Endothelial cell of umbilical vein (primary cell): ENCODE data around the gene TXNL4B. TPM values are rescaled to one million over a fixed set of nuclear protein-coding genes. Genes with fewer than 3 reads are reported as not detected.

Experiments used
- BruUV-seq: library from RNA; stranded (reverse); fragments of 400-500 nt; replicated peaks from 2 replicates; lab custom pipeline; 2021; lab: Mats Ljungman, UMichigan
- CTCF ChIA-PET: fragments of 300-600, 350-600 bp; sonication (Branson Sonifier 250); formaldehyde crosslinking; loops from one replicate; lab custom pipeline; 2021; ENCODE audit warnings: antibody characterized with exemption, inconsistent platforms; lab: Charles Lee
- POLR2A ChIA-PET: fragments of 300-600, 350-600 bp; sonication (Branson Sonifier 250); formaldehyde crosslinking; loops from one replicate; lab custom pipeline; 2021; ENCODE audit warnings: antibody characterized with exemption, inconsistent platforms; lab: Charles Lee
- DNase-seq: peaks from one replicate; pipeline ENCODE4 v3.0.0-alpha.2; 2011; ENCODE audit warnings: low read depth, low spot score
- FAIRE-seq: peaks from 2 replicates; lab custom pipeline; 2011; peaks lifted over from hg19 to GRCh38; lab: Jason Lieb, UNC
- H2AFZ ChIP-seq: 2 replicates; pipeline ENCODE4 v1.6.0; 2012; ENCODE audit warnings: low read depth, low read length, control low read depth, inconsistent platforms
- H3K27ac ChIP-seq: 2 replicates; pipeline ENCODE4 v1.5.1; 2011; ENCODE audit warnings: low read depth, mild to moderate bottlenecking, control low read depth, low read length, moderate library complexity; ENCODE audit not compliant: insufficient read depth
- H3K27me3 ChIP-seq, 2 experiments: 2 replicates each; pipeline versions ENCODE4 v1.6.0 to v1.6.1; 2011; ENCODE audit warnings: low read length in 2 of 2, mixed read lengths in 1 of 2; ENCODE audit not compliant: control insufficient read depth in 2 of 2, insufficient read depth in 2 of 2
- H3K36me3 ChIP-seq, 2 experiments: 2 replicates in 1 of 2; 3 replicates in 1 of 2; pipeline ENCODE4 v1.5.1; 2011; ENCODE audit warnings: low read length in 2 of 2, mild to moderate bottlenecking in 1 of 2, moderate library complexity in 1 of 2; ENCODE audit not compliant: control insufficient read depth in 2 of 2, insufficient read depth in 2 of 2; ENCODE audit errors: extremely low read depth in 1 of 2
- H3K4me1 ChIP-seq: 3 replicates; pipeline ENCODE4 v1.5.1; 2011; ENCODE audit warnings: mild to moderate bottlenecking, low read length; ENCODE audit not compliant: control insufficient read depth, insufficient read depth; ENCODE audit errors: extremely low read depth
- H3K4me2 ChIP-seq: 2 replicates; pipeline ENCODE4 v1.6.1; 2011; ENCODE audit warnings: low read length, control low read depth, mixed read lengths; ENCODE audit not compliant: insufficient read depth
- H3K4me3 ChIP-seq, 3 experiments: fragments of 200-600 bp in 1 of 3; sonication (generic), shearing (Covaris generic) in 1 of 3; replicated peaks in 1 of 3; 2 replicates each; pipeline ENCODE4 v1.5.1; 2011 to 2016; ENCODE audit warnings: control low read depth in 3 of 3, low read length in 3 of 3, mild to moderate bottlenecking in 2 of 3, inconsistent platforms in 1 of 3, low read depth in 1 of 3, moderate library complexity in 1 of 3; ENCODE audit not compliant: insufficient read depth in 1 of 3
- H3K79me2 ChIP-seq: 2 replicates; pipeline ENCODE4 v1.6.0; 2012; ENCODE audit warnings: low read length, inconsistent platforms; ENCODE audit not compliant: control insufficient read depth, insufficient read depth
- H3K9ac ChIP-seq: replicated peaks from 2 replicates; pipeline ENCODE3; 2011; ENCODE audit warnings: low read length, control low read depth; ENCODE audit not compliant: insufficient read depth; ENCODE audit errors: extremely low read depth
- H3K9me1 ChIP-seq: replicated peaks from 3 replicates; pipeline ENCODE4 v1.6.0; 2011; ENCODE audit warnings: mild to moderate bottlenecking, low read length; ENCODE audit not compliant: control insufficient read depth, insufficient read depth; ENCODE audit errors: extremely low read depth
- H3K9me3 ChIP-seq: replicated peaks from 2 replicates; pipeline ENCODE4 v1.5.1; 2012; ENCODE audit warnings: low read length, inconsistent platforms; ENCODE audit not compliant: control insufficient read depth, insufficient read depth
- H4K20me1 ChIP-seq: replicated peaks from 2 replicates; pipeline ENCODE3; 2011; ENCODE audit warnings: mild to moderate bottlenecking, low read length; ENCODE audit not compliant: control insufficient read depth, insufficient read depth; ENCODE audit errors: extremely low read depth
- CTCF ChIP-seq, 2 donors: IDR thresholded peaks; 1 replicate in 1 of 2; 2 replicates in 1 of 2; pipeline ENCODE4 v1.5.1; 2011; ENCODE audit warnings: low read length in 2 of 2, mild to moderate bottlenecking in 2 of 2, moderate library complexity in 2 of 2, control low read depth in 1 of 2, inconsistent platforms in 1 of 2, low read depth in 1 of 2; ENCODE audit not compliant: insufficient read depth in 1 of 2; ENCODE audit errors: extremely low read depth in 1 of 2
- EZH2 ChIP-seq: IDR thresholded peaks from 2 replicates; pipeline ENCODE4 v1.6.1; 2012; ENCODE audit warnings: borderline replicate concordance, low read depth, mild to moderate bottlenecking, moderate library complexity, low read length, inconsistent platforms; ENCODE audit not compliant: severe bottlenecking
- FOS ChIP-seq: IDR thresholded peaks from 2 replicates; pipeline ENCODE4 v1.6.1; 2011; ENCODE audit warnings: mild to moderate bottlenecking, low read length, moderate library complexity, borderline replicate concordance; ENCODE audit not compliant: insufficient read depth
- GATA2 ChIP-seq: IDR thresholded peaks from 2 replicates; pipeline ENCODE4 v1.7.0; 2011; ENCODE audit warnings: low read depth, mild to moderate bottlenecking, moderate library complexity, mixed read lengths, low read length; ENCODE audit not compliant: insufficient read length, insufficient read depth
- JUN ChIP-seq: IDR thresholded peaks from 2 replicates; pipeline ENCODE4 v1.6.1; 2011; ENCODE audit warnings: borderline replicate concordance, low read depth; ENCODE audit not compliant: insufficient read length, insufficient read depth
- MAX ChIP-seq: IDR thresholded peaks from 2 replicates; pipeline ENCODE4 v1.6.1; 2011; ENCODE audit not compliant: insufficient read depth, insufficient read length
- MYC ChIP-seq: IDR thresholded peaks from one replicate; pipeline ENCODE4 v1.6.1; 2011; ENCODE audit warnings: mild to moderate bottlenecking, low read depth, low read length
- POLR2A ChIP-seq: IDR thresholded peaks from 2 replicates; pipeline ENCODE4 v1.6.1; 2012; ENCODE audit warnings: low read depth, mild to moderate bottlenecking, control low read depth, low read length
- POLR2AphosphoS5 ChIP-seq: IDR thresholded peaks from 2 replicates; pipeline ENCODE4 v1.6.1; 2012; ENCODE audit warnings: low read depth, mild to moderate bottlenecking, control low read depth, low read length, moderate library complexity; ENCODE audit not compliant: insufficient read depth
- dilution Hi-C: fragments of 300-500 bp; cut with MboI; formaldehyde crosslinking; loops from one replicate; pipeline ENCODE4 v1.15.0; 2019; ENCODE audit warnings: low sequenced_read_pairs; ENCODE audit not compliant: extremely low pct_ligation_motif_present
- intact Hi-C: fragments of 100-400 bp; cut with micrococcal nuclease; formaldehyde crosslinking; loops from one replicate; pipeline ENCODE4 v1.10.0; 2022
- polyA plus RNA-seq, 4 experiments: library from polyadenylated mRNA; depleted of rRNA in 3 of 4; stranded (reverse) in 3 of 4; unstranded in 1 of 4; fragments of >200 nt; gene quantifications; 2 replicates each; pipeline versions ENCODE4 v1.2.1 to v1.2.3, GENCODE V29; 2011 to 2012; ENCODE audit warnings: missing spikeins in 1 of 4
- total RNA-seq: library from RNA; stranded (reverse); gene quantifications from 2 replicates; pipeline ENCODE4 v1.2.3, GENCODE V29; 2021

TXNL4B gene
- total and polyA plus RNA-seq, 2 donors (not counting 3 experiments of a cell fraction or from before 2014, with no cell fraction given), result 10.0 to 12.7 TPM

- Histone ChIP-seq H3K4me2 (no peak overlapping the region), H3K9ac (no peak overlapping the region), H3K4me1 (no peaks in the 10 kb centered on the region), H3K79me2 (no peaks in the 10 kb centered on the region), H3K4me3 (no peak overlapping the region), H2AFZ (no peak overlapping the region), H3K27me3 (no peaks in the 10 kb centered on the region), H4K20me1 (no peaks in the 10 kb centered on the region), H3K36me3 (peaks cover 26 to 61% of the 10 kb centered on the region in 2 experiments), H3K27ac (no peak overlapping the region), H3K9me3 (no peaks in the 10 kb centered on the region), H3K9me1 (no peaks in the 10 kb centered on the region)
- TF ChIP-seq POLR2A, result no peak
- no peak for TF ChIP-seq MYC
- no peak for TF ChIP-seq GATA2
- no peak for TF ChIP-seq EZH2
- no peak for TF ChIP-seq CTCF (IDR thresholded peaks at IDR 0.05; ENCODE audit: extremely low read depth in 1 of 2, insufficient read depth in 1 of 2, low read depth in 1 of 2, low read length in 2 of 2)
- no peak for TF ChIP-seq POLR2AphosphoS5
- no peak for TF ChIP-seq FOS
- no peak for TF ChIP-seq MAX
- TF ChIP-seq JUN, result no peak
- no TSS peak for BruUV-seq
- POLR2A ChIA-PET, result no interaction called here
- intact Hi-C loops (no loop called here), dilution Hi-C loops (no loop called here)
- FAIRE-seq (no peak), DNase-seq (no peak)
- CTCF ChIA-PET, result interaction anchor here (1.3 kb wide), 1 partner anchor 14 kb away, joined by 3 read pairs; no protein-coding TSS in a partner anchor
Measured at GRCh38 chr16:72109966-72110530, 16.6 kb upstream of the TXNL4B start.
